ENCODE data around the gene AMOTL1.

Gene AMOTL1

DNA sequence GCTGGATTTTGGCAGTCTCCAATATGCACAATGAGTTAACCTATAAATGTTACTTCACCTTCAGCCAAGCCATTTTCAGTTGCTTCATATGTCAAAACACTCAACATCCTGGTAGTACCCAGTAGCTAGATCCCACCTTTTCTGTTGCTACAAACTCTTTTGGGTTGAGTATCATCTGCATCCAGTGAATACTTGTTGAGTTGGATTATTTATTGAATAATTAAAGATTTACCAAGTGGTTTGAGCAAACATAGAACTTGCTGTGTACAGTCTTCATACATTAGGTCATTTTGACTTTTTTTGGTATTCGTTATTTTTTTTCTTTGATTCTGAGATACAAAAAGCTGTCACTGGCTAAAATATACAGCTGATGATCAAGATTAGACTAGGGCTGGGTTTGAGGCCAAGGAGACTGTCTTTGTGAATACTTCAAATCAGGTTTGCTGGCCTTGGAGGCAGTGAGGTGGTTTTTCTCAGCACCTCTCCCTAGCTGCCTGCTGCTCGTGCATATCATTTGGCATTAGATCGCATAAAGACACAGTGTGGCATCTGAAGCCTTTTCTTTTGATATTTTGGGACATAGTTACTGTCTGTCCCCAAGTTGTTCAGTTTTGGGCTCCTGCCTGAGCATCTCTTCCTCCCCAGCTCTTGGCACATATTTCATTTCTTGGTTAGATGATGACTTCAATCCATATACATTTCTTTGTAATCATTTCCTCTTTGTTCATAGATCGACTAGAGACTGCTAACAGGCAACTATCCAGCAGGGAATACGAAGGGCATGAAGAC lies 62.8 kb downstream of the AMOTL1 start:
- no peak for DNase-seq (ENCODE audit: low spot score in 2 of 2)
- H3K27ac Mint-ChIP-seq (ENCODE audit: low read depth), result no peak overlapping the region
- no peak for ATAC-seq (replicated peaks; ENCODE audit: extremely low read depth, poor library complexity, severe bottlenecking)
- H3K4me1 Mint-ChIP-seq, result no peaks in the 10 kb centered on the region
- H3K36me3 Mint-ChIP-seq (ENCODE audit: insufficient read depth), result peaks cover 1% of the 10 kb centered on the region
- peaks cover 34% of the 10 kb centered on the region for H3K27me3 Mint-ChIP-seq
- no peaks in the 10 kb centered on the region for H3K9me3 Mint-ChIP-seq
- no peak overlapping the region for H3K4me3 Mint-ChIP-seq

DNA sequence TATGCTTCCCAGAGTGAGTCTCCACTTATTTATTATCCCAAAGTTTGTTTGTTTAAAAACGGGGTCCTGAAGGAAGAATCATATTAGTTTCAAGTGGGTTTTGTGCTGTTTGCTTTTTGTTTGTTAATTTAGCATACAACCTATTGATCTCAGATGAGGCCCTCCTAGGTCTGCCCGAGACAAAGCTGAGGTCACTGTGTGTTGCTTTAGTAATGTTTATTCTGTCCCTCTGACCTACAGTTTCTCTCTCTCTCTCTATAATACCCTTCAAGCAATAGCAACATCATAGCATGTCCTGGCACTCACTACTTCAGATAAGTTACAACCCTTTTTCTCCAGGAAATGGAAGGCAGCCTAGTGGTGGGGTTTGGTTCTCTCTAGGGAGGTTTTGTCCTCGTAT lies 63.4 kb downstream of the AMOTL1 start:
- Mint-ChIP-seq H3K36me3 (ENCODE audit: insufficient read depth) (peaks cover 1% of the 10 kb centered on the region), H3K4me1 (no peaks in the 10 kb centered on the region), H3K27me3 (peaks cover 34% of the 10 kb centered on the region), H3K27ac (ENCODE audit: low read depth) (no peak overlapping the region), H3K9me3 (no peaks in the 10 kb centered on the region), H3K4me3 (no peak overlapping the region)
- no peak for DNase-seq (ENCODE audit: low spot score in 2 of 2)
- no peak for ATAC-seq (replicated peaks; ENCODE audit: extremely low read depth, poor library complexity, severe bottlenecking)

DNA sequence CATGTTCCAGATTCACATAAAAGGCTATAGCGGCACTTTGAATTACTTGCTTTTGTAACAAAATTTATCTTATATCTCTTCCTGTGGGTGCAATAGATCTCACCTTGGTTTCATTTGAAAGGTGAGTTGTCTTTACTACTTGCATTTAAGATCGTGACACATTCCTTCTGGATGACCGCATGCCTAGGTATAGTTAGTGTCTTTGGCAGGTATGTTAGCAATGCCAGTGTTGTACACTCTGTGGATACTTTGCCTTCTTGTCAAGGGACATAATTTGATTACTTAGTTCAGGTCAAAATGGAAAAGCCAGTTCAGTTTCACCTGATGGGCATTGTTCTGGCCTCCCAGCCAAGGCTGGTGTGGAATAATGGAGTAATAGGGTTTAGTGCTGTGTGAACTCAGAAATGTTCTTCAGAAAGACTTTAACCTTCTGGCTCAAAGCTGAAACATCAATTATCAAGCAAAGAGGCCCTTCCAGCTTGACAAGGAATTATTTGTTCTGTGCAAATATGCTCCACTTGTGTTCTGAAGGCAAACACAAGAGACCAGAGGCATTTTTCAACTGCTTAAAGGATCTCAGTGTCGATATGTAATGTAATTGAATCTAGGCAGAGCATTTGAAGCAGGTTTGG lies 64.6 kb downstream of the AMOTL1 start:
- Mint-ChIP-seq H3K4me3 (no peak overlapping the region), H3K27ac (ENCODE audit: low read depth) (no peak overlapping the region), H3K9me3 (no peaks in the 10 kb centered on the region), H3K27me3 (peaks cover 34% of the 10 kb centered on the region), H3K4me1 (no peaks in the 10 kb centered on the region), H3K36me3 (ENCODE audit: insufficient read depth) (peaks cover 1% of the 10 kb centered on the region)
- DNase-seq (ENCODE audit: low spot score in 2 of 2), result no peak
- no peak for ATAC-seq (replicated peaks; ENCODE audit: extremely low read depth, poor library complexity, severe bottlenecking)

DNA sequence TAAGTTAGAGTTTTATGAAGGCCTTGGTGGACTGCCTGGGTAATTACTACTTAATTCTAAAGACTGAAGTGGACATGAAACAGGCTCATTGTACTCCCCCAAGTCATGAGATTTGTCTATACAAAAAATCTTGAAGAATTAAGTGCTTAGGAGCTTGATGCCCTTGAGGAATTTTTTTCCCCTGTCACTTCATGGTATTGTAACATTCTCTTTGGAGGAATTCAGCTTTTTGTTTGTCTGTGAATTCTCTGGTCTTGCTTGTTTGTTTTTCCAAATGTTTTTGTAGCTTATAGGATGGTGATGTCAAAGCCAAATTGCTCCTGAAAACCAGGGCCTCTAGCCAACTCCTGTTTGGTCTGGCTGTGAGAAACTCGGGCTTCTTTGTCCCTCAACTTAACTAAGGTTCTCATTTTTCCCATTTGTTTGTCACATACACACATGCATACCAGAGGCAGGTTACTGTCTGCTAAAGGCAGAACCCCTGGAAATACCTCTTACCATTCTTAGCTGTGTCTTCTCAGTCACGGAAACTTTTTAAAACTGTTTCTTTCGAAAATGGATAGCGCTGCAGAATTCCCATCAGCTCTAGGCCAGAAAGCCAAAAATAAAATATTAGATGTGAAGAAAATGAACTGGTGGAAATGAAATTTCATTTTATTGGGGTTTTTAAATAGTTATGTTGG lies 66.9 kb downstream of the AMOTL1 start:
- no peak overlapping the region for H3K27ac Mint-ChIP-seq (ENCODE audit: low read depth)
- peaks cover 36% of the 10 kb centered on the region for H3K27me3 Mint-ChIP-seq
- peaks cover 1% of the 10 kb centered on the region for H3K36me3 Mint-ChIP-seq (ENCODE audit: insufficient read depth)
- H3K4me1 Mint-ChIP-seq, result no peaks in the 10 kb centered on the region
- DNase-seq (ENCODE audit: low spot score in 2 of 2) (no peak), ATAC-seq (replicated peaks; ENCODE audit: extremely low read depth, poor library complexity, severe bottlenecking) (no peak)
- H3K4me3 Mint-ChIP-seq, result no peak overlapping the region
- H3K9me3 Mint-ChIP-seq, result no peaks in the 10 kb centered on the region

DNA sequence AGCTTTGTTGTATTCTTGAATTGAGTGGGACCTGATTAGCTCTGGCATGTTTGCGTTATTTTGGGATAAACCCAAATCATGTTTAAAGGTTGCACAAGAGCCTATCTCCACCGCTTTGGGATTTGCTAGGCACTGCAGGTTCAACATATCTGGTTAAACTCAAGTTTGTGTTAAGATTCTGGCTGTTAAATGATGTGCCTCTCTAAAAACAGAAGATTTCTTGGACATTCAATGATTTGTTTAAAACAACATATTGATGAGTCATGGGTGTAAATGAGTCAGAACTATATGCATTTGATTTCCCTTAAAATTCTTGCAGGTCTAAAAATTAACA lies 67.4 kb downstream of the AMOTL1 start:
- no peak for DNase-seq (ENCODE audit: low spot score in 2 of 2)
- Mint-ChIP-seq H3K27me3 (peaks cover 32% of the 10 kb centered on the region), H3K4me3 (no peak overlapping the region), H3K9me3 (no peaks in the 10 kb centered on the region), H3K4me1 (no peaks in the 10 kb centered on the region), H3K27ac (ENCODE audit: low read depth) (no peak overlapping the region), H3K36me3 (ENCODE audit: insufficient read depth) (peaks cover 1% of the 10 kb centered on the region)
- ATAC-seq (replicated peaks; ENCODE audit: extremely low read depth, poor library complexity, severe bottlenecking), result no peak

DNA sequence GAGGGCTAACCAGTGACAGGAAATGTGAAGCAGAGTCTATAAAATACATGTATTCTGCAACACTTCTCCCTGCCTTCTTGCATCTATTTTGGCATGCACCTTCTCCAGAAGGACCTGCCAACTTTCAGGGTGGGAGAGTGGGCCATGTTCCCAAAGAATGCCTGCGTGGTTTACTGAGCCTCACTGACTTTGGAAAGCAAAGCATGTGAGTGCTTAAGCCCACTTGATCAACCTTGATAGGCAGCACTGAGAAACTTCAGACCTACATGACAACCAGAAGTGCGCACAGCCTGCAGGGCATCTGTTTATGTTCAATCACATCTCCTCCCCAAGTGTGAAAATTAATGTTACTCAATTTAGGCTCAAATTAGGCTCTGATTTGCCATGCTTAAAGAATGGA lies 69.2 kb downstream of the AMOTL1 start:
- Mint-ChIP-seq H3K4me1 (no peaks in the 10 kb centered on the region), H3K4me3 (no peak overlapping the region), H3K9me3 (no peaks in the 10 kb centered on the region), H3K27me3 (peaks cover 19% of the 10 kb centered on the region), H3K27ac (ENCODE audit: low read depth) (no peak overlapping the region), H3K36me3 (ENCODE audit: insufficient read depth) (no peaks in the 10 kb centered on the region)
- no peak for DNase-seq (ENCODE audit: low spot score in 2 of 2)
- no peak for ATAC-seq (replicated peaks; ENCODE audit: extremely low read depth, poor library complexity, severe bottlenecking)

DNA sequence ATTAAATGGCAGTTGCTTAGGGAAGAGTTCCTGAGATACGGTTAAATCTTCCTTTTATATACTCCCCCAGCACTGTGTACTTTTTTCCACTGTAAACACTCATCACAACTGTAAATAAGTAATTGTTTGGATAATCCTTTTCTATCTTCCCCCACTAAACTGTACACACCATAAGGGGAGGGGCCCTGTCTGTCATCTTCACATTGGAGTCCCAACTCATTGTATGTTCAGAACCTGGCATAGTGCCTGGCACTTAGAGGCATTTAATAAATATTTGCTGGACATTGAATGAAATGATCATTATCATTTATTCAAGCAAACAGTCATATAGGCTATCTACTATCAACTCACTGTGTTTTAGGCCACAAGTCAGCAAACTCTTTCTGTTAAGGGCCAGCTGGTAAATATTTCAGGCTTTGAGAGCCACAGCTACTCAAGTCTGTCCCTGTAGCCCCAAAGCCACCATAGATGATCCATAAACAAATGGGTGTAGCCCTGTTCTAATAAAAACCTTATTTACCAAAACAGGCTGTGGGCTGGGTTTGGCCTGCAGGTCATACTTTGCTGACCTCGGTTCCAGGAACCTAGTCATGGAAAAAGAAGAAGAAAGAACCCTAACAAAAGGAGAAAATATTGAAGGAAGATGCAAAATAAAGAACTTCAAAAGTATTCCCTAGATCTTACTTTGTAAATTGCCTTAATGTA lies 70.0 kb downstream of the AMOTL1 start:
- H3K4me1 Mint-ChIP-seq, result no peaks in the 10 kb centered on the region
- H3K9me3 Mint-ChIP-seq, result no peaks in the 10 kb centered on the region
- H3K4me3 Mint-ChIP-seq, result no peak overlapping the region
- no peaks in the 10 kb centered on the region for H3K36me3 Mint-ChIP-seq (ENCODE audit: insufficient read depth)
- H3K27me3 Mint-ChIP-seq, result peaks cover 17% of the 10 kb centered on the region
- no peak overlapping the region for H3K27ac Mint-ChIP-seq (ENCODE audit: low read depth)
- DNase-seq (ENCODE audit: low spot score in 2 of 2) (no peak), ATAC-seq (replicated peaks; ENCODE audit: extremely low read depth, poor library complexity, severe bottlenecking) (no peak)

DNA sequence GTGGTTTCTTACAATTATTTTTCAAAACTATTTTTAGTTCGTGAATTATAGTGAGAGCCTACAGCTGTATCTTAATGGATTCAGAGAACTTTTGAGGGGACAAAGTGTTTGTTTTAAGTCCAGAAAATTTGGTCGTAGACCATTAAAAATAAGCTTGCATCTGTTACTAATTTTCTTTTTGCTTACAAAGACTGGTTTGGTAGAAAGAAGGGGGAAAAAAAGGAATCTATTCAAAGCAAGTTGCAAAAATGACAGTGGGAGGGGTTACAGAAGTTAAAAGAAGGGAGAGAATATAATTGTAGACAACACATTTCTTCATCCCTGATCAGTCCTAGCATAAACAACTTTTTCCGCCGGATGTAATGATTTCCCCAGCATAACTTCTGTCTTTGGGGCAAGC lies 72.1 kb downstream of the AMOTL1 start:
- H3K9me3 Mint-ChIP-seq, result no peaks in the 10 kb centered on the region
- no peaks in the 10 kb centered on the region for H3K4me1 Mint-ChIP-seq
- no peak overlapping the region for H3K4me3 Mint-ChIP-seq
- ATAC-seq (replicated peaks; ENCODE audit: extremely low read depth, poor library complexity, severe bottlenecking) (no peak), DNase-seq (ENCODE audit: low spot score in 2 of 2) (no peak)
- no peak overlapping the region for H3K27ac Mint-ChIP-seq (ENCODE audit: low read depth)
- peaks cover 9% of the 10 kb centered on the region for H3K27me3 Mint-ChIP-seq
- no peaks in the 10 kb centered on the region for H3K36me3 Mint-ChIP-seq (ENCODE audit: insufficient read depth)

DNA sequence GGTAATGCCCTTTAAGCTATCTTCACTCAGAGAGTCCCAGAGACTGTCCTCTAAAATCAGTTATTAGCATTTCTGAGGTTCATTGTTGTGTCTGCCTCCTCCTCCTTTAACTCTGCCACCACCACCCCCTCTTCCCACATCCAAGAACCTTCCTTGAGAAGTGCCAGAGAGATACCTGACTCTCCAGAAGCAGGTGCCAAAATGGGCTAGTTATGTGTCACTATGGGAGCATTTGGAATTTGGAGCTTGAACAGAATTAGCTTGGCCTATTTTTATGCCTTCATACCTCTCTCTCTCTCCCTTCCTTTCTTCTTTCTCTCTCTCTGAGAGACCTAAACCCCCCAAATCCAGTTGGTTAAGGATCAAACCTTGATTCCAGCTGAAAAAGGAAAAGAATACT lies 75.9 kb downstream of the AMOTL1 start:
- H3K36me3 Mint-ChIP-seq (ENCODE audit: insufficient read depth), result no peaks in the 10 kb centered on the region
- H3K27ac Mint-ChIP-seq (ENCODE audit: low read depth), result no peak overlapping the region
- H3K9me3 Mint-ChIP-seq, result no peaks in the 10 kb centered on the region
- DNase-seq (ENCODE audit: low spot score in 2 of 2) (no peak), ATAC-seq (replicated peaks; ENCODE audit: extremely low read depth, poor library complexity, severe bottlenecking) (no peak)
- no peaks in the 10 kb centered on the region for H3K4me1 Mint-ChIP-seq
- no peak overlapping the region for H3K4me3 Mint-ChIP-seq
- H3K27me3 Mint-ChIP-seq, result peaks cover 18% of the 10 kb centered on the region

DNA sequence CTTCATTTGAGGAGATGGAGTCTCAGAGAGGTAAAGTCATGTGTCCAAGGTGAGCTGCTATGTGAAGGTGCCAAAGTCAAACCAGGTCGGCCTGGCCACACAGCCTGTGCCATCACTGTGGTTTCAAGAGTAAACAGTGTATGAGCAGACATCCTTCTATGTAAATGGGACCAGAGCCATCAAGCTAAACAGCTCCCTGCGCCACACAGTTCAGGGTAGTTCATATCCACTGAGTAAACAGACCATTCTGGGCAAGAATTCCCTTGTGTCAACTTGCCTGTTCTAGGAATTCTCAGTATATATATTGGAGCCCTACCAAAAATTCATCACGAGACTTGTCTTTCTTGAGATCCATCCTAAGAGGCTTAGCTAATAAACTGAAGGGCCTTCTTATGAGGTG lies 77.5 kb downstream of the AMOTL1 start:
- H3K4me3 Mint-ChIP-seq, result no peak overlapping the region
- H3K36me3 Mint-ChIP-seq (ENCODE audit: insufficient read depth), result no peaks in the 10 kb centered on the region
- H3K4me1 Mint-ChIP-seq, result no peaks in the 10 kb centered on the region
- H3K27me3 Mint-ChIP-seq, result peaks cover 23% of the 10 kb centered on the region
- no peak for ATAC-seq (replicated peaks; ENCODE audit: extremely low read depth, poor library complexity, severe bottlenecking)
- no peak overlapping the region for H3K27ac Mint-ChIP-seq (ENCODE audit: low read depth)
- H3K9me3 Mint-ChIP-seq, result no peaks in the 10 kb centered on the region
- DNase-seq (ENCODE audit: low spot score in 2 of 2), result no peak

DNA sequence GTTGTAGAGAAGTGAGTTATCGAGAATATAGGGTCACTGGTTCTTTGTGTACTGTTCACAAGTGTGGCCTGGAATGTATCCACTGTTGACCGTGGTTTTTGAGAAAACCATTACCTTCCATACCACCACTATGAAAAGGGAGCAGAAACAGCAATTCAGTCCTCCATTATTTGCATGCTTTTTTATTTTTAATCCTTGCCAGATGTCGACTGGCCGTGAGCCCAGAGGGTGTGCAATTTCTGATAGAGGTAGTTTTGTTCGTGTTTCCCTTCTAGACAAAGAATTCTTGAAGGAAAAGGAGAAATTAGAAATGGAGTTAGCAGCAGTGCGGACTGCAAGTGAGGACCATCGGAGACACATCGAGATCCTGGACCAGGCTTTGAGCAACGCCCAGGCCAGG lies 81.7 kb downstream of the AMOTL1 start:
- DNase-seq (ENCODE audit: low spot score in 2 of 2) (no peak), ATAC-seq (replicated peaks; ENCODE audit: extremely low read depth, poor library complexity, severe bottlenecking) (no peak)
- H3K27ac Mint-ChIP-seq (ENCODE audit: low read depth), result no peak overlapping the region
- no peaks in the 10 kb centered on the region for H3K4me1 Mint-ChIP-seq
- H3K4me3 Mint-ChIP-seq, result no peak overlapping the region
- H3K9me3 Mint-ChIP-seq, result no peaks in the 10 kb centered on the region
- H3K27me3 Mint-ChIP-seq, result peaks cover 38% of the 10 kb centered on the region
- H3K36me3 Mint-ChIP-seq (ENCODE audit: insufficient read depth), result no peaks in the 10 kb centered on the region

DNA sequence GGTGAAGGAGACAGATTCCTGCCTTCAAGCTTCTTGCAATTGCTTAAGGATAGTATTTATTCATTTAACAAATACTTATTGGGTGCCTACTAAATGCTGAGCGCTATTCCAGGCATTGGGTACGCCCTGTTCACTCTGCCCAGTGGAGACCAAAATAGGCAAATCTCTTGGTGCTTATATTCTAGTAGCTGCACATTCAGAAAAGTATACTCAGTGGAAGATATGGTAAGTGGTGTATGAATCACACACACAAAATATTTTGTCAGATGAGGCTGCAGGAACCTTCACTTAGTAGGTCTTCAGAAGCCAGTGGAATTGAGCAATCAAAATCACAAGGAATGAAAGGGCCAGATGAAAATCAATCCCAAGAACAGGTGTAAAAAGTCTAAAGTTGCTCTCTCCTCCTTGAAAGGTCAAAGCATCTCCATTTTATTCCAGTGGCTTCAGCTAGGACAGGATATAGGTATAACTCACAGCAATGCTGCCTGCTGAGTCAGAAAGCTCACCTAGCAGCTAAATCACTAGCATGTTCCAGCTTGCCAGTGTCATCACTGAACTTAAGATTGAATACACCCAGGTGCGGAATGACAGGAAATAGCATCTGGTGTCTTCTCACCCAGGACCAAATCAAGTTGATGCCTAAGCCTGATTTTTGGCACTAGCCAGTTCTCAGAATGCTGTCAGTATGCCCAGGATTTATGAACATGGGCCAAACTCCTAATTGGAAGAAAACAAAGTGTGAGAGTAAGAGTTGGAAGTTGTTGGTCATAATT lies 83.9 kb downstream of the AMOTL1 start:
- H3K36me3 Mint-ChIP-seq (ENCODE audit: insufficient read depth), result no peaks in the 10 kb centered on the region

More for the DNA sequence above, 83.9 kb downstream of the AMOTL1 start:
- no peaks in the 10 kb centered on the region for H3K9me3 Mint-ChIP-seq
- ATAC-seq (replicated peaks; ENCODE audit: extremely low read depth, poor library complexity, severe bottlenecking) (no peak), DNase-seq (ENCODE audit: low spot score in 2 of 2) (no peak)
- no peak overlapping the region for H3K27ac Mint-ChIP-seq (ENCODE audit: low read depth)
- no peak overlapping the region for H3K4me3 Mint-ChIP-seq
- no peaks in the 10 kb centered on the region for H3K4me1 Mint-ChIP-seq
- H3K27me3 Mint-ChIP-seq, result peaks cover 44% of the 10 kb centered on the region
